Measurements from ENCODE around the gene CACNB2. TPM values are rescaled to one million over a fixed set of nuclear protein-coding genes. Genes with fewer than 3 reads are reported as not detected.

Gene CACNB2
- total RNA-seq, 1 experiment from 2014 or later = 3.2 TPM

DNA sequence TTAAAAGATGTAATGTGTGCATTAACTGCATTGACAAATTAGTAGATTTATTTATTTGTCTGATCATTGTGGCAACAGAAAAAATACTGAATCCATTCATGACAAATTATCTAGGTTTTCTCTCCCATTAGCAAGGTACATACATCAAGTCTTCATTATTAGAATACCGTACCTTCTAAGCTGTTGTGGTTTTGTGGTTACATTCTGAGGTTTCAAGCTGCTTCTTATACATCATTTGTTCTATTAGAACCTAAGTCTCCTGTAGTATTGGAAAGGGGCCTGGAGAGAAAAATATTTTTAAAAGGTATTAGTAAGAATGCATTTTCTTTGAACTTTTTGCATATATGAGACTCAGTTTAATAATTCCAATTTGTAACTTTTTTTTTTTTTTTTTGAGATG, 26.3 kb upstream of the CACNB2 start:
- CTCF ChIA-PET = interaction anchor here (0.7 kb wide), 1 partner anchor 95 kb away, joined by 3 read pairs; no protein-coding TSS in a partner anchor
- TF ChIP-seq, protein P1, sequence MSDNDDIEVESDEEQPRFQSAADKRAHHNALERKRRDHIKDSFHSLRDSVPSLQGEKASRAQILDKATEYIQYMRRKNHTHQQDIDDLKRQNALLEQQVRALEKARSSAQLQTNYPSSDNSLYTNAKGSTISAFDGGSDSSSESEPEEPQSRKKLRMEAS (CRISPR knock-in tag; IDR thresholded peaks at IDR 0.05) = no peak
- TF ChIP-seq AR (CRISPR knock-in tag; IDR thresholded peaks at IDR 0.05) (no peak), GRHL2 (CRISPR knock-in tag; IDR thresholded peaks at IDR 0.05; ENCODE audit: insufficient replicate concordance, severe bottlenecking) (no peak), ZBTB43 (CRISPR knock-in tag; IDR thresholded peaks at IDR 0.05) (no peak), USF1 (CRISPR knock-in tag; IDR thresholded peaks at IDR 0.05) (no peak), IRF1 (CRISPR knock-in tag; IDR thresholded peaks at IDR 0.05) (no peak)
- TF ChIP-seq, protein P2, sequence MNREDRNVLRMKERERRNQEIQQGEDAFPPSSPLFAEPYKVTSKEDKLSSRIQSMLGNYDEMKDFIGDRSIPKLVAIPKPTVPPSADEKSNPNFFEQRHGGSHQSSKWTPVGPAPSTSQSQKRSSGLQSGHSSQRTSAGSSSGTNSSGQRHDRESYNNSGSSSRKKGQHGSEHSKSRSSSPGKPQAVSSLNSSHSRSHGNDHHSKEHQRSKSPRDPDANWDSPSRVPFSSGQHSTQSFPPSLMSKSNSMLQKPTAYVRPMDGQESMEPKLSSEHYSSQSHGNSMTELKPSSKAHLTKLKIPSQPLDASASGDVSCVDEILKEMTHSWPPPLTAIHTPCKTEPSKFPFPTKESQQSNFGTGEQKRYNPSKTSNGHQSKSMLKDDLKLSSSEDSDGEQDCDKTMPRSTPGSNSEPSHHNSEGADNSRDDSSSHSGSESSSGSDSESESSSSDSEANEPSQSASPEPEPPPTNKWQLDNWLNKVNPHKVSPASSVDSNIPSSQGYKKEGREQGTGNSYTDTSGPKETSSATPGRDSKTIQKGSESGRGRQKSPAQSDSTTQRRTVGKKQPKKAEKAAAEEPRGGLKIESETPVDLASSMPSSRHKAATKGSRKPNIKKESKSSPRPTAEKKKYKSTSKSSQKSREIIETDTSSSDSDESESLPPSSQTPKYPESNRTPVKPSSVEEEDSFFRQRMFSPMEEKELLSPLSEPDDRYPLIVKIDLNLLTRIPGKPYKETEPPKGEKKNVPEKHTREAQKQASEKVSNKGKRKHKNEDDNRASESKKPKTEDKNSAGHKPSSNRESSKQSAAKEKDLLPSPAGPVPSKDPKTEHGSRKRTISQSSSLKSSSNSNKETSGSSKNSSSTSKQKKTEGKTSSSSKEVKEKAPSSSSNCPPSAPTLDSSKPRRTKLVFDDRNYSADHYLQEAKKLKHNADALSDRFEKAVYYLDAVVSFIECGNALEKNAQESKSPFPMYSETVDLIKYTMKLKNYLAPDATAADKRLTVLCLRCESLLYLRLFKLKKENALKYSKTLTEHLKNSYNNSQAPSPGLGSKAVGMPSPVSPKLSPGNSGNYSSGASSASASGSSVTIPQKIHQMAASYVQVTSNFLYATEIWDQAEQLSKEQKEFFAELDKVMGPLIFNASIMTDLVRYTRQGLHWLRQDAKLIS (CRISPR knock-in tag; IDR thresholded peaks at IDR 0.05; ENCODE audit: borderline replicate concordance) = no peak
- no peak overlapping the region for H3K27ac Mint-ChIP-seq
- ATAC-seq = no peak
- POLR2A ChIA-PET = no interaction called here
- H3K27me3 Mint-ChIP-seq (ENCODE audit: low read depth) = no peaks in the 10 kb centered on the region
- H3K4me1 Mint-ChIP-seq = no peaks in the 10 kb centered on the region
- no peaks in the 10 kb centered on the region for H3K36me3 Mint-ChIP-seq
- DNase-seq (ENCODE audit: low spot score) = no peak
- no peak overlapping the region for H3K4me3 Mint-ChIP-seq
- H3K9me3 Mint-ChIP-seq = no peaks in the 10 kb centered on the region

DNA sequence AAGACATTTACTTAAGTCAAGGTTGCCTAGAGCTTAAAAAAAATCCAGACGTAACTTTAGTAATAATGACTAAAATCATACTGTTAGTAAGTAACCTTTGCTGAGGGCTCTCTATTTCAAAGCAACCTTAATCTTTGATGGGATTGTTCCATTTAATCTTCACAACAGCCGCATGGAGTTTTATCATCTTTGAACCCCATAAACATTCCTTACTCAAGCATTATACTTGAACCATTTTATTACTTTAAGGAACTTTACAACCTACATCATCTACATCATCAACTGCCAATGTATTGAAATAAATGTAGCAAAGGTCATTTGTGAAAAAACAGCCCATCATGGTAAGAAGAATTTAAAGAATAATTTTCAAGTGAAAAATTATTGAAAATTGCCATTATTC, 22.9 kb upstream of the CACNB2 start:
- POLR2A ChIA-PET = no interaction called here
- no peak for ATAC-seq
- TF ChIP-seq TEAD1 (CRISPR knock-in tag; IDR thresholded peaks at IDR 0.05) (no peak), JUN (CRISPR knock-in tag; IDR thresholded peaks at IDR 0.05) (no peak), IRF2 (CRISPR knock-in tag; IDR thresholded peaks at IDR 0.05; ENCODE audit: borderline replicate concordance, low read depth) (no peak), ELF4 (CRISPR knock-in tag; IDR thresholded peaks at IDR 0.05; ENCODE audit: low read depth) (no peak), ZBTB21 (CRISPR knock-in tag; IDR thresholded peaks at IDR 0.05; ENCODE audit: borderline replicate concordance) (no peak), USF2 (CRISPR knock-in tag; IDR thresholded peaks at IDR 0.05) (no peak), MLX (CRISPR knock-in tag; IDR thresholded peaks at IDR 0.05) (no peak), ZNF671 (CRISPR knock-in tag; IDR thresholded peaks at IDR 0.05) (no peak), NR1H2 (CRISPR knock-in tag; IDR thresholded peaks at IDR 0.05) (no peak), SMAD3 (CRISPR knock-in tag; IDR thresholded peaks at IDR 0.05; ENCODE audit: borderline replicate concordance) (no peak), FOXK1 (CRISPR knock-in tag; IDR thresholded peaks at IDR 0.05) (no peak), RORB (CRISPR knock-in tag; IDR thresholded peaks at IDR 0.05) (no peak), ZNF396 (CRISPR knock-in tag; IDR thresholded peaks at IDR 0.05; ENCODE audit: borderline replicate concordance) (no peak)
- TF ChIP-seq, protein P2 (CRISPR knock-in tag; IDR thresholded peaks at IDR 0.05; ENCODE audit: borderline replicate concordance) = no peak

More for the DNA sequence above, 22.9 kb upstream of the CACNB2 start:
- Mint-ChIP-seq H3K36me3 (no peaks in the 10 kb centered on the region), H3K9me3 (no peaks in the 10 kb centered on the region), H3K27ac (no peak overlapping the region), H3K4me1 (peaks cover 3% of the 10 kb centered on the region), H3K4me3 (no peak overlapping the region), H3K27me3 (ENCODE audit: low read depth) (no peaks in the 10 kb centered on the region)
- no peak for DNase-seq (ENCODE audit: low spot score)
- CTCF ChIA-PET = no interaction called here
